ENCODE results near the gene PPP1R14C.
"Not testable (repeated sequence)": the region's sequence is repeated elsewhere in the genome, so short reads cannot be mapped to it uniquely, and the experiment has no call there.

Gene PPP1R14C

DNA sequence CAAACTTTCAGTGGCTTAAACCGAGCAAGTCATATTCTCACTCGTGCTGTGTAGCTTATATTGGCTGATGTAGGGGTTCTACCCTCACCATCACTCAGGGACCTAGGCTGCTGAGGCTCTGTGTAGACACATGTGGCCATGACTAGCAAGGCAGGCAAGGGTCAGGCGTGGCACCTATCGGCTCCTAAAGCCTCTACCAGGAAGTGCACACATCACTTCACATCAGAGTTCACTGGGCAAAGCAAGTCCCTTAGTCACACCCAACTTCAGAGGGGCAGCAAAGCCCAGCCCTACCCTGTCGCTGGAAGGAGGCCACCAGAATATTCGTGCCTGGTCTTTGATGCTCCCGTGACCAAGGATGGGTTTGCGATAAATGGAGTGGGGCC lies 42.9 kb downstream of the PPP1R14C start:
- no peak for TF ChIP-seq ZNF274 (IDR thresholded peaks at IDR 0.05; ENCODE audit: low read depth, low read length)
- H3K4me3 ChIP-seq (ENCODE audit: low read length): no peak overlapping the region

- TF ChIP-seq ZNF274 (IDR thresholded peaks at IDR 0.05; ENCODE audit: low read depth, low read length): no peak
- no peak overlapping the region for H3K4me3 ChIP-seq (ENCODE audit: low read length)
These were observed 43.5 kb downstream of the PPP1R14C start for GRCh38 chr6:150186129-150186898.

- not testable (repeated sequence) for H3K4me3 ChIP-seq (ENCODE audit: low read length)
These were observed 44.6 kb downstream of the PPP1R14C start for GRCh38 chr6:150187433-150187832.

DNA sequence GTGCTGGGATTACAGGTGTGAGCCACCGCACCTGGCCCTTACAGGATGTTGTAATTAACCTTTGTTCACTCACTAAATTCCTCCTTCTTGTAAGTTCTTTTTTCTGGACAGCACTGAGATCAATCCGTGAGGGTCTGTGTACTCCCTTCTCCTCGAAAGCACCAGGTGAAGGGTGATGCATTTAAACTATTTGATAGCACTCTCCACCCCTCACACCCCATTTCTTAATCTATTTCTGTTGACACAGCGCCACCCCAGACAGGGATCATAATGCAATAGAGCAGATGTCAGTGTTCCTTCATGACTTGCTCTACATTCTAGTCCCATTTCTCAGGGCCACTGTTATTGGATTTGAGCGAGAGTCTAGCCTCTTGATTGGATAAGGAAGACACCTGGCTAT lies 46.3 kb downstream of the PPP1R14C start:
- TF ChIP-seq ZNF274 (IDR thresholded peaks at IDR 0.05; ENCODE audit: low read depth, low read length): no peak
- H3K4me3 ChIP-seq (ENCODE audit: low read length): no peak overlapping the region

GRCh38 chr6:150191809-150192208 lies 49.0 kb downstream of the PPP1R14C start:
- H3K4me3 ChIP-seq (ENCODE audit: low read length): no peak overlapping the region
- no peak for TF ChIP-seq ZNF274 (IDR thresholded peaks at IDR 0.05; ENCODE audit: low read depth, low read length)

GRCh38 chr6:150194195-150194594 lies 51.4 kb downstream of the PPP1R14C start:
- no peak for TF ChIP-seq ZNF274 (IDR thresholded peaks at IDR 0.05; ENCODE audit: low read depth, low read length)
- H3K4me3 ChIP-seq (ENCODE audit: low read length): no peak overlapping the region

DNA sequence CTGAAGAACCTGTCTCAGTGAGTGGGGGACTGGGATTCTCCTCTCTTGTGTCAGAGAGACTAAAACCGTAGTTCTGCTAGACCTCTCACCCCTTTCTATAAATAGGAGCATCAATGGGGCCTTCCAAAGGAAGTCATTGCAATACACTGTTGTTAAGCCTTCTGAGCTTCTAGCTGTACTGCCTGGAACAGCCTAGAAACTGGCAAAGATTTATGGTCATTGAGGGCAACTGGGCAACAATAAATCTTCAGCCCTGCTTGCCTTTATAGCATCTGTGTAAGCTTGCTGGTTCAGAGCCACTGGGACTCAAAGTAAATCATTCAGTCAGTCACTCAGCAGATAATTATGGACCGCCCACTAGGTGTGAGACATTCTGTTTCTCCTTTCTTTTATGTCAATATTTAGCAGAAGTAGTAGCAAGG lies 53.2 kb downstream of the PPP1R14C start:
- no peak for TF ChIP-seq ZNF274 (IDR thresholded peaks at IDR 0.05; ENCODE audit: low read depth, low read length)
- no peak overlapping the region for H3K4me3 ChIP-seq (ENCODE audit: low read length)

DNA sequence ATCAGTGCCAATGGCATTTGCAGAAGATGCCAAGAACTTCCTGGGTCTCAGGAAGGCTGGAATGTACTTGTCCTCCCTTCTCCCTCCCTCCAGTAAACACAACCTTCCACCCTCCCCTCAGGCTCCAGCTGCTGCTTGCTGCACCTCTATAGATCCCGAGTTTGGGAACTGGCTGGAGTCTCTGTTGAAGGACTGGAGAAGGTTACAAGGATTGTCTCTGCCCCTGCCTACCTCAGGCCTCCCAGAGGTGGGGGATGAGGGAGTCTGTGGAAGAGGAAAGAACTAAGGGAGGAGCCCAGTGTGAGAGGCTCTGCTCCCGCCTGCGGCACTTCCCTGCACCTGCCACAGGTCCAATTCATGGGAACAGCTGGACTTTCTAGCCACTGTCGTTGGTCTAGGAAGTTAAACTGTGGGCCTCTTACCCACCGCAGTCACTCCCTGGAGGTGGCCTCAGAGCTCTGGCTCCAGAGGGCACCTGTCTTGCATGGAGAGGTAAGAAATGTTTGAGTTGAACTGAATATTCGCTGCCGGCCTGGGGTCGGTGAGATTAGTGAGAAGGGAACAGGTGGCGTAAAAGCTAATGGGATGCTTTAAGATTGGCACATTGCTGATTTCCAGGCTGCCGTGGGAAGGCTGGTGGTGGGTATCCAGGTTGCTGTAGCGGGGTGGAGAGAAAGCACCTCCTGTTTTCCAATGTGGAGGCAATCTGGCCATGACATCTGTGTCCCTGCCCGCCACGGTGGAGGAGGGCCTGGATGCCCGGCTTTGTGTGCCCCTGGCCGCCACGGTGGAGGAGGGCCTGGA lies 54.3 kb downstream of the PPP1R14C start:
- H3K4me3 ChIP-seq (ENCODE audit: low read length): no peak overlapping the region
- no peak for TF ChIP-seq ZNF274 (IDR thresholded peaks at IDR 0.05; ENCODE audit: low read depth, low read length)

GRCh38 chr6:150198532-150198931 lies 55.7 kb downstream of the PPP1R14C start:
- no peak overlapping the region for H3K4me3 ChIP-seq (ENCODE audit: low read length)
- TF ChIP-seq ZNF274 (IDR thresholded peaks at IDR 0.05; ENCODE audit: low read depth, low read length): no peak

DNA sequence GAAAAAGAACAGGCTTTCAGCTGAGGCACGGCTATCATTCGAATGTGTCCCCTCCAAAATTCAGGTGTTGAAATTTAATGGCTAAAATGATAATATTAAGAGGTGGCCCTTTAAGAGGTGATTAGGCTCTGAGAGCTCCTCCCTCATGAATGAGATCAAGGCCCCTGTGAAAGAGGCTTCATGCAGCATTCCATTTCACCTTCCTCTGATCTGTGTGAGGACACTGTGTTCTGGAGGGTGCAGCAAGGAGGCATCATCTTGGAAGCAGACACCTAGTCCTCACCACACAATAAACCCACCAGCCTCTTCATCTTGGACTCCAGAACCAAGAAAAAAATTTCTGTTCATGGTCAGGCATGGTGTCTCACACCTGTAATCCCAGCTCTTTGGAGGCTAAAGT lies 56.4 kb downstream of the PPP1R14C start:
- no peak for TF ChIP-seq ZNF274 (IDR thresholded peaks at IDR 0.05; ENCODE audit: low read depth, low read length)
- no peak overlapping the region for H3K4me3 ChIP-seq (ENCODE audit: low read length)

DNA sequence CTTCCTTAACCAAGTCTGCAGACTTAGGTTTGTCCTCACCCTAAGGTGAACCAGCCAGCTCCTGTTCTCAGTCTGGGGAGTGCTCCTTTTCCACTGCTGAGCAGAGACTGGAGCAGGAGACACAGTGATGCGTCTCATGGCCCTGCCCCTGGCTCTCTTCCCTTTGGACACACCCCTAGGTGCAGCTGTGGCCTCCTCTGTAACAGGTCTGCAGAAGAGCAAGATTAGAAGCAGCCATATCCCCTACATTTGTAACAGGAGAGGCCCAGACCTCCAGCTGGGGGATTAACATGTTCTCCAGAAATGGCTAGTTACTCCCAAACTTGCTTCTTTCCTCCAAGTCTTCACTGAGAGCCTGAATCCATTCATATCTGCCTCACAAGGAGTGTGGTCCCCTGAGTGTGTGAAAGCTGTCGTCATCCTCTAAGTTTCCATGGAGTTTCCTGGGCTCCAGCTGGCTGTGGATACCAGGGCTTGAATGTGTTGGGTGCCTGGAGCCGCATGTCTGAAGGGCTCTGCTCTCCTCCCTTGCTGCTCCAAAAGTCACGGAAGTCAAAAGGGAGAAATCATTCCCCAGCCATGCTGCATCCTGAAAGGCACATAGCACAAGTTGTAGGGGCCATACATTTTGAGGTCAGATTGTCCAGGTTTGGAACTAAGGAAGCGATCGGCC lies 57.7 kb downstream of the PPP1R14C start:
- H3K4me3 ChIP-seq (ENCODE audit: low read length): no peak overlapping the region
- TF ChIP-seq ZNF274 (IDR thresholded peaks at IDR 0.05; ENCODE audit: low read depth, low read length): no peak

- H3K4me3 ChIP-seq (ENCODE audit: low read length): no peak overlapping the region
- TF ChIP-seq ZNF274 (IDR thresholded peaks at IDR 0.05; ENCODE audit: low read depth, low read length): no peak
These were observed 58.4 kb downstream of the PPP1R14C start for GRCh38 chr6:150201285-150201684.

DNA sequence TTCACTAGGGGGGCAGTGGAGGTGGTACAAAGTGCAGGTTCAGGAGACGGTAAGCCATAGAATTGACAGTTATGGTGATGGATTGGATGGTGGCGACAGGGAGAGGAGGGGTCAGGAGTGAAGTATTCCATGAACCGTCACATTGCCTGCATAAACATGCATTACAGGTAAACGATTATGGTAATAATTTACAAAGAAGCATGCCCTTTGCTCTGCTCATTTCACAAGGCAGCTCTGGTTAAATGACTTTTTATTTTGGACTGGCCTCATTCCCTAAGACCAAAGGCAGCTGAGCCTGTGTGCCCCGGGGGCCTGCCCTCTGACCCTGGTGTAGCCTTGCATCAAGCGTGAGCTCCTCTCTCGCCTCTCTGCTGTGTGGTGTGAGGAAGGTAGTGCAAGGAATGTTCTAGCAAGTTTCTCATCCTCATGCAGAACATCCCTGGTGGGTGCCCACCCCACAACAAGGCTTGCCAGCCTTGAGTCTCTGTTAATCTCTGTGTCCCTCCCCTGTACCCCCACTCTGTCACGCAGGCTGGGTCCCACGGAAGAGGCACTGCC lies 59.0 kb downstream of the PPP1R14C start:
- TF ChIP-seq ZNF274 (IDR thresholded peaks at IDR 0.05; ENCODE audit: low read depth, low read length): no peak
- no peak overlapping the region for H3K4me3 ChIP-seq (ENCODE audit: low read length)

GRCh38 chr6:150202404-150202803 lies 59.6 kb downstream of the PPP1R14C start:
- H3K4me3 ChIP-seq (ENCODE audit: low read length): no peak overlapping the region
- no peak for TF ChIP-seq ZNF274 (IDR thresholded peaks at IDR 0.05; ENCODE audit: low read depth, low read length)

Data from GM08714 (cell line).